Measurements from ENCODE around the gene C4orf50. TPM values are rescaled to one million over a fixed set of nuclear protein-coding genes. Genes with fewer than 3 reads are reported as not detected.

Gene C4orf50
- total and polyA plus RNA-seq, 2 of the 8 experiments (the other 6 are each of a cell fraction or from before 2014, with no cell fraction given), result 0.08 to 0.22 TPM

GRCh38 chr4:5965225-5965624 is 53.0 kb downstream of the C4orf50 start:
- WGBS, 2 experiments (ENCODE audit: extremely low coverage in 1 of 2, insufficient coverage in 1 of 2, insufficient read length in 1 of 2, insufficient replicate concordance in 2 of 2, low coverage in 1 of 2, low lambda C conversion rate in 2 of 2, missing lambda C conversion rate in 1 of 2), result 88% methylated on average over 9 of the region's 9 CpGs; no CpG with 5 or more reads in 1 of the 2 experiments
- H3K9ac ChIP-seq (replicated peaks in 1 of 4; ENCODE audit: extremely low read depth in 1 of 4, low read depth in 3 of 4, low read length in 3 of 4), result no peak overlapping the region
- H3K23ac ChIP-seq (ENCODE audit: insufficient read length), result no peak overlapping the region
- no peak for DNase-seq (ENCODE audit: low read depth in 1 of 2, low spot score in 2 of 2)
- peaks cover 0 to 3% (median 0%) of the 10 kb centered on the region in 4 experiments; a peak in 2 of 7 replicates for H3K4me1 ChIP-seq (replicated peaks in 1 of 4; ENCODE audit: control insufficient read depth in 3 of 4, insufficient read depth in 4 of 4, low read length in 3 of 4)
- no peak overlapping the region for H2BK20ac ChIP-seq (ENCODE audit: low read length)
- no peak overlapping the region for H2BK12ac ChIP-seq (ENCODE audit: low read depth, low read length)
- H4K91ac ChIP-seq (replicated peaks; ENCODE audit: insufficient read length, low read length), result no peak overlapping the region
- H3K18ac ChIP-seq (ENCODE audit: extremely low read depth, low read length), result no peak overlapping the region
- H3K9me3 ChIP-seq (ENCODE audit: insufficient read depth in 2 of 2, low read depth in 1 of 2, low read length in 1 of 2), result no peaks in the 10 kb centered on the region
- H3K36me3 ChIP-seq (ENCODE audit: control insufficient read depth in 2 of 4, insufficient read depth in 4 of 4, low read length in 3 of 4), result no peaks in the 10 kb centered on the region
- H3K14ac ChIP-seq (ENCODE audit: insufficient read length), result no peak overlapping the region
- no peak overlapping the region for H2AK5ac ChIP-seq (ENCODE audit: low read depth, low read length)
- no peaks in the 10 kb centered on the region for H3K23me2 ChIP-seq (ENCODE audit: low read depth, low read length)
- FAIRE-seq, result no peak
- H4K8ac ChIP-seq (ENCODE audit: extremely low read depth, insufficient read depth, low read length), result no peak overlapping the region
- no peak overlapping the region for H3K4ac ChIP-seq (replicated peaks; ENCODE audit: insufficient read length, low read depth, low read length)
- H3K79me2 ChIP-seq (ENCODE audit: control insufficient read depth in 1 of 2, insufficient read depth in 2 of 2, low read length in 2 of 2), result no peaks in the 10 kb centered on the region
- H4K20me1 ChIP-seq (replicated peaks in 1 of 2; ENCODE audit: control insufficient read depth in 1 of 2, insufficient read depth in 2 of 2, low read length in 2 of 2), result no peaks in the 10 kb centered on the region
- no peaks in the 10 kb centered on the region; a peak in 1 of 7 replicates for H3K27me3 ChIP-seq (replicated peaks in 1 of 4; ENCODE audit: control insufficient read depth in 3 of 4, extremely low read depth in 1 of 4, insufficient read depth in 3 of 4, low read length in 3 of 4)
- H3K79me1 ChIP-seq (ENCODE audit: low read depth, low read length), result no peaks in the 10 kb centered on the region
- TF ChIP-seq BRCA1 (IDR thresholded peaks at IDR 0.05; ENCODE audit: low read depth, low read length), result no peak
- no peak for TF ChIP-seq YY1 (IDR thresholded peaks at IDR 0.05; ENCODE audit: low read depth, low read length)
- H2BK15ac ChIP-seq (ENCODE audit: low read length), result no peak overlapping the region
- H3K56ac ChIP-seq (replicated peaks; ENCODE audit: insufficient read length, low read depth, low read length), result no peak overlapping the region
- no peak overlapping the region for H2BK5ac ChIP-seq (ENCODE audit: low read depth, low read length)
- H4K5ac ChIP-seq (ENCODE audit: insufficient read length, low read depth, low read length), result no peak overlapping the region
- no peak overlapping the region for H3K27ac ChIP-seq (ENCODE audit: low read depth, low read length)
- H3K4me3 ChIP-seq (ENCODE audit: extremely low read depth in 1 of 4, insufficient read depth in 2 of 4, low read depth in 3 of 4, low read length in 4 of 4), result no peak overlapping the region
- H2AFZ ChIP-seq (ENCODE audit: low read length), result no peak overlapping the region
- ChIA-PET POLR2A (ENCODE audit: partially characterized antibody) (no interaction called here), CTCF (ENCODE audit: partially characterized antibody) (interaction anchor here (0.6 to 5.7 kb wide), 6 partner anchors 11 to 233 kb away, joined by 4 to 73 read pairs (median 14); no protein-coding TSS in a partner anchor)
- no peak overlapping the region for H2BK120ac ChIP-seq (replicated peaks; ENCODE audit: low read depth, low read length)
- H3K4me2 ChIP-seq (ENCODE audit: insufficient read depth in 1 of 2, low read depth in 2 of 2, low read length in 2 of 2), result no peak overlapping the region

Data from H1 (cell line).